SK-N-DZ (cell line): ENCODE data around the gene HMGB3. TPM values are rescaled to one million over a fixed set of nuclear protein-coding genes. Genes with fewer than 3 reads are reported as not detected.
"Not testable (repeated sequence)": the region's sequence is repeated elsewhere in the genome, so short reads cannot be mapped to it uniquely, and the experiment has no call there.

ENCODE experiments used
- DNase-seq: peaks from one replicate; pipeline ENCODE4 v3.0.0-alpha.2; 2015; ENCODE audit warnings: low spot score
- polyA plus RNA-seq, 2 experiments: library from polyadenylated mRNA; depleted of rRNA; stranded (reverse); fragments of >200 nt; gene quantifications; 2 replicates each; pipeline ENCODE4 v1.2.3, GENCODE V29; 2014

The HMGB3 gene
- 75.5 and 93.5 TPM in 2 replicates for polyA plus RNA-seq (2014; cell fraction: cytosol; rRNA removed)
- 55.8 and 62.7 TPM in 2 replicates for polyA plus RNA-seq (2014; cell fraction: nucleus; rRNA removed)

GRCh38 chrX:150982788-150983520 is at the start of gene HMGB3:
Gene HMGB3, plus strand, starts transcription at chrX:150983335. Its CDS starts 2,265 bp downstream, at chrX:150985600.
- peak; percentile 94 for DNase-seq

GRCh38 chrX:150933945-150934350 is 49.2 kb upstream of the HMGB3 start:
- DNase-seq, result no peak

- DNase-seq, result no peak
Observed at GRCh38 chrX:150934453-150934852, 48.7 kb upstream of the HMGB3 start.

GRCh38 chrX:150935467-150935866 is 47.7 kb upstream of the HMGB3 start:
- DNase-seq, result no peak

GRCh38 chrX:150936556-150936955 is 46.6 kb upstream of the HMGB3 start:
- no peak for DNase-seq

GRCh38 chrX:150940844-150941495 is 42.2 kb upstream of the HMGB3 start:
- no peak for DNase-seq

- no peak for DNase-seq
Observed at GRCh38 chrX:150941580-150941979, 41.6 kb upstream of the HMGB3 start.

- peak; percentile 2 for DNase-seq
Observed at GRCh38 chrX:150942942-150943594, 40.1 kb upstream of the HMGB3 start.

- DNase-seq, result no peak
Observed at GRCh38 chrX:150944233-150944632, 38.9 kb upstream of the HMGB3 start.

GRCh38 chrX:150954951-150955350 is 28.2 kb upstream of the HMGB3 start:
- no peak for DNase-seq

GRCh38 chrX:150955590-150955989 is 27.5 kb upstream of the HMGB3 start:
- DNase-seq, result no peak

GRCh38 chrX:150958177-150958576 is 25.0 kb upstream of the HMGB3 start:
- no peak for DNase-seq

- no peak for DNase-seq
Observed at GRCh38 chrX:150959557-150959956, 23.6 kb upstream of the HMGB3 start.

- no peak for DNase-seq
Observed at GRCh38 chrX:150961631-150962030, 21.5 kb upstream of the HMGB3 start.

GRCh38 chrX:150964416-150964815 is 18.7 kb upstream of the HMGB3 start:
- DNase-seq, result not testable (repeated sequence)

GRCh38 chrX:150966235-150966634 is 16.9 kb upstream of the HMGB3 start:
- DNase-seq, result no peak

GRCh38 chrX:150966742-150967141 is 16.4 kb upstream of the HMGB3 start:
- no peak for DNase-seq

GRCh38 chrX:150967786-150968185 is 15.3 kb upstream of the HMGB3 start:
- no peak for DNase-seq

- DNase-seq, result no peak
Observed at GRCh38 chrX:150968862-150969720, 14.0 kb upstream of the HMGB3 start.

GRCh38 chrX:150972450-150972849 is 10.7 kb upstream of the HMGB3 start:
- DNase-seq, result no peak

- DNase-seq, result no peak
Observed at GRCh38 chrX:150975655-150976390, 7.3 kb upstream of the HMGB3 start.
